Measurements from ENCODE around the gene IGF1R. TPM values are rescaled to one million over a fixed set of nuclear protein-coding genes. Genes with fewer than 3 reads are reported as not detected.

IGF1R gene
- total RNA-seq, 1 donor from 2014 or later = 131 TPM

GRCh38 chr15:98724048-98724447, 75.7 kb downstream of the IGF1R start:
- Mint-ChIP-seq H3K27me3 (ENCODE audit: unreplicated experiment) (peaks cover 9% of the 10 kb centered on the region), H3K27ac (ENCODE audit: unreplicated experiment) (no peak overlapping the region), H3K4me3 (ENCODE audit: unreplicated experiment) (no peak overlapping the region), H3K9me3 (ENCODE audit: unreplicated experiment) (no peaks in the 10 kb centered on the region), H3K4me1 (ENCODE audit: unreplicated experiment) (peaks cover 57% of the 10 kb centered on the region), H3K36me3 (ENCODE audit: low read depth, unreplicated experiment) (peaks cover 6% of the 10 kb centered on the region)
- no peak for TF ChIP-seq CTCF (IDR thresholded peaks at IDR 0.05; ENCODE audit: unreplicated experiment)
- DNase-seq (ENCODE audit: low spot score) = no peak

GRCh38 chr15:98724494-98724893, 76.2 kb downstream of the IGF1R start:
- DNase-seq (ENCODE audit: low spot score) = no peak
- peaks cover 9% of the 10 kb centered on the region for H3K27me3 Mint-ChIP-seq (ENCODE audit: unreplicated experiment)
- H3K4me3 Mint-ChIP-seq (ENCODE audit: unreplicated experiment) = no peak overlapping the region
- H3K27ac Mint-ChIP-seq (ENCODE audit: unreplicated experiment) = no peak overlapping the region
- no peaks in the 10 kb centered on the region for H3K9me3 Mint-ChIP-seq (ENCODE audit: unreplicated experiment)
- peaks cover 6% of the 10 kb centered on the region for H3K36me3 Mint-ChIP-seq (ENCODE audit: low read depth, unreplicated experiment)
- H3K4me1 Mint-ChIP-seq (ENCODE audit: unreplicated experiment) = peaks cover 57% of the 10 kb centered on the region
- no peak for TF ChIP-seq CTCF (IDR thresholded peaks at IDR 0.05; ENCODE audit: unreplicated experiment)

GRCh38 chr15:98725874-98726273, 77.5 kb downstream of the IGF1R start:
- Mint-ChIP-seq H3K27me3 (ENCODE audit: unreplicated experiment) (peaks cover 6% of the 10 kb centered on the region), H3K4me3 (ENCODE audit: unreplicated experiment) (no peak overlapping the region), H3K36me3 (ENCODE audit: low read depth, unreplicated experiment) (peaks cover 6% of the 10 kb centered on the region), H3K4me1 (ENCODE audit: unreplicated experiment) (peaks cover 54% of the 10 kb centered on the region), H3K27ac (ENCODE audit: unreplicated experiment) (no peak overlapping the region), H3K9me3 (ENCODE audit: unreplicated experiment) (no peaks in the 10 kb centered on the region)
- DNase-seq (ENCODE audit: low spot score) = no peak
- TF ChIP-seq CTCF (IDR thresholded peaks at IDR 0.05; ENCODE audit: unreplicated experiment) = no peak

- Mint-ChIP-seq H3K36me3 (ENCODE audit: low read depth, unreplicated experiment) (peaks cover 3% of the 10 kb centered on the region), H3K9me3 (ENCODE audit: unreplicated experiment) (no peaks in the 10 kb centered on the region), H3K4me3 (ENCODE audit: unreplicated experiment) (no peak overlapping the region), H3K27ac (ENCODE audit: unreplicated experiment) (peak overlapping the region; percentile 79), H3K27me3 (ENCODE audit: unreplicated experiment) (peaks cover 4% of the 10 kb centered on the region), H3K4me1 (ENCODE audit: unreplicated experiment) (peaks cover 43% of the 10 kb centered on the region)
- TF ChIP-seq CTCF (IDR thresholded peaks at IDR 0.05; ENCODE audit: unreplicated experiment) = no peak
- peak; percentile 71 for DNase-seq (ENCODE audit: low spot score)
These were observed 79.0 kb downstream of the IGF1R start for GRCh38 chr15:98727115-98728040.

Data from endothelial cell (in vitro differentiated cells).